ENCODE results near the gene APMAP. TPM values are rescaled to one million over a fixed set of nuclear protein-coding genes. Genes with fewer than 3 reads are reported as not detected.
A peak's percentile ranks its signal among the peaks of the same experiment; 100 is the strongest.
"Not testable (repeated sequence)": the region's sequence is repeated elsewhere in the genome, so short reads cannot be mapped to it uniquely, and the experiment has no call there.

APMAP gene
- total RNA-seq, 2 donors from 2014 or later: 109 to 206 TPM

DNA sequence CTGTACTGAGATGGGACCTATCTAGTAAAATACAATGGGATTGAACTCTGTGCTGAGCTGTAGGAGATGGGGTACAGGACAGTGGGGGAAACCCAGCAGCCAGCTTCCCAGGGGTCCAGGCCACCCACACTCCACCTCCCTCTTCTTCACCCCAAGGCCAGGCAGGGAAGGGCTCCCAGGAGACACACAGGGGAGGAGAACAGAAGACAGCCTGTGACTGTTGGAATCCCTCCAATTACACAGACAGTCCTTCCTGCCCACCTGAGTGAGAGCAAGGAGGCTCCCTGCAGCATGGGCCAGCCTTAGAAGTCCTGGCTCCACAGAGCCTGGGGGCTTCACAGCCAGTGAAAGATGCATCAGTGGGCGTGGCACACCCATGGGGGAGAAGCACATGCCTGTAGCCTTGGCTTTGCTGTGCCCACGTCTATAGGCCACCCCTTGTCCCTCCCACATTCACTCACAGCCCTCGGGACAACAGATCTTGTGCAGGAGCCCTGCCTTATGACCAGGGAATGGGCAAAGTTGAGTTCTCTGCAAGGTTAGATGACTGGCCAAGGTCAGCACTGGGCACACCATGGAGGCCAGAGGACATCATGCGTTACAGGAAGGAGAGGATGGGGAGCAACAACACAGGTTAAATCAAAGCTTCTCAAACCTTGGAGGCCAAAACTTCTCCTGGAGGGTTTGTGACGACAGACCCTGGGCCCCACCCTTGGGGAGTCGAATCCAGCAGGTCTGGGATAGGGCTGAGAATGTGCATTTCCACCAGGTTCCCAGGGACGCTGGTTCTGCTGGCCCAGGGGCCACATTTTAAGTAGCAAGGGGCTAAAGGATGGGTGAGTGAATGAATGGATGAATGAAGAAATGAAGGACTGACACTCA lies 55.8 kb downstream of the APMAP start:
- peak overlapping the region in 1 of 2 donors; percentile 7 for H3K27ac Mint-ChIP-seq
- DNase-seq (ENCODE audit: low spot score): no peak
- ATAC-seq: no peak

DNA sequence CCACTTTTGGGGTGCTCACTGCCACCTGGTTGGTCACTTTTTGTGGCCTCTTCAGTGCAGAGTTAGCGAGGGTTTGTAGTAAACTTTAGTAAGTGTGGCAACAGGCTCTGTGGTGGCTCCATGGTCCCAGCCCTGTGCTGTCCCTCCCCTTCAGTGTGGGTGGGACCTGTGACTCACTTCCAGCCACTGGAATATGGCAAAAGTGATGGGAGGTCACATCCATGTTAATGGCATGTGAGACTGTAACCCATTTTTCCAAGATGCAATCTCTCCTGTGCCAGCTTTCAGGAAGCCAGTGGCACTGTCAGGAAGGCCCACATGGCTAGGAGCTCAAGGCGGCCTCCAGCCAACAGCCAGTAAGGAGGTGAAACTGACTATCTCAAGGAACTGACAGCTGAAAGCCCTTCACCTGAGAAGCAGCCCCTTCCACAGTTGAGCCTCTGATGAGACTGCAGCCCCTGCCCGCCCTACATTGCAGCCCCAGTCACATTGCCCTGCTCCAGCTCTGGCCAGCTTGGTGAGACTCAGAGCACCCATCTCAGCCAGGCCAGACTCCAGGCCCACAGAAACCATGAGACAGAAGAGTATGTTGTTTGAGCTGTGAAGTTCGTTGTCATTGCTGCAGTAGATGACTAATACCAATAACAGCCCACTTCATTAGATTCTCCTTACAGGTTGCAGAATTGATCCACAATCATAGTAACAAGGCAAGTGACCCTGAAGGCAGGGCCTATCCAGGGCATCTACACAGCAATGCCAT lies 56.6 kb downstream of the APMAP start:
- no peaks in the 10 kb centered on the region for H3K27me3 Mint-ChIP-seq
- no peak for DNase-seq (ENCODE audit: low spot score)
- H3K9me3 Mint-ChIP-seq: peaks cover 8% of the 10 kb centered on the region

More for the DNA sequence above, 55.8 kb downstream of the APMAP start:
- Mint-ChIP-seq H3K4me3 (no peak overlapping the region), H3K4me1 (ENCODE audit: low read depth in 2 of 2) (peaks cover 33 to 40% of the 10 kb centered on the region in 2 donors), H3K36me3 (peaks cover 9% of the 10 kb centered on the region), H3K9me3 (peaks cover 8% of the 10 kb centered on the region), H3K27me3 (no peaks in the 10 kb centered on the region)

DNA sequence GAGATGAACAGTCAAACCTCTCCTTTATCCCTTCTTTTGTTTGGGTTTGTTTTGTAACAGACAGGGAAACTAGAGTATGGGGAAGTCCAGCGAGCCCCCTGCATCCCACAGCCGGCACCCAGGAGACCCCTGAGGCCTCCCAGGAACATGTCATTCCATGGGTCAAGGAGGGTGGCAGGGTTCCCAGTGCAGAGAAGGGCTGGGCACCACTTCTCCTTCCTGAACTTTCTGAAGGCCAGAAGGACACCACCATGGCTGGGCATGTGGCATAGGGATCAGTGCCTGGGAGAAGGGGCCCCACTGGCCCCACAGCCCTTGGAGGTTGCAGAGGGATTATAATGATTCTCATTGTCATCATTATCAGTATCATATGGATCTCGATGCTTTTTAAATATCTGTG lies 57.4 kb downstream of the APMAP start:
- Mint-ChIP-seq H3K4me1 (ENCODE audit: low read depth in 2 of 2) (peaks cover 44 to 57% of the 10 kb centered on the region in 2 donors), H3K4me3 (no peak overlapping the region), H3K27me3 (no peaks in the 10 kb centered on the region), H3K27ac (no peak overlapping the region), H3K36me3 (peaks cover 4% of the 10 kb centered on the region), H3K9me3 (peaks cover 5% of the 10 kb centered on the region)
- no peak for ATAC-seq
- DNase-seq (ENCODE audit: low spot score): no peak

More for the DNA sequence above, 56.6 kb downstream of the APMAP start:
- ATAC-seq: peak; percentile 51 to 81
- Mint-ChIP-seq H3K36me3 (peaks cover 9% of the 10 kb centered on the region), H3K4me3 (no peak overlapping the region), H3K27ac (peak overlapping the region in 1 of 2 donors; percentile 7), H3K4me1 (ENCODE audit: low read depth in 2 of 2) (peaks cover 40 to 48% of the 10 kb centered on the region in 2 donors)

DNA sequence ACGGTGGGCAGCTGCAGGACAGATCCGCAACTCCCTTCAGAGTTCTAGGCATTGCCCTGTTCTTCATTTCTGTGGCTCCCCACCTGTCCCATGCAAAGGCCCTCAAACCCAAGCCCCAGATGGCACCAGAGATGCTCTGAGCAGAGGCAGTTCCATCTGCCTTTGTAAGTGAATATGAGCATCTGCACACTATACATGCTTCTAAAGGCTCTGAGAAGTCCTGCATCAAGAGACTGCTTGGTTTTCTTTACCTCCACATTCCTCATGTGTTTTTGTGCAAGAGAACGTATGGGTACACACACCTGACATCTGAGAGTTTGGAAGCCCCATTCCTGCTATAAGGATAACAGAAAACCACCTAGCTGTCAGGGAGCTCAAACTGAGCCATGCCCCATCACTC lies 57.8 kb downstream of the APMAP start:
- H3K4me1 Mint-ChIP-seq (ENCODE audit: low read depth in 2 of 2): peaks cover 48 to 61% of the 10 kb centered on the region in 2 donors
- H3K4me3 Mint-ChIP-seq: no peak overlapping the region
- H3K27ac Mint-ChIP-seq: no peak overlapping the region
- no peaks in the 10 kb centered on the region for H3K27me3 Mint-ChIP-seq
- ATAC-seq: no peak
- peaks cover 5% of the 10 kb centered on the region for H3K9me3 Mint-ChIP-seq
- H3K36me3 Mint-ChIP-seq: peaks cover 4% of the 10 kb centered on the region
- no peak for DNase-seq (ENCODE audit: low spot score)

DNA sequence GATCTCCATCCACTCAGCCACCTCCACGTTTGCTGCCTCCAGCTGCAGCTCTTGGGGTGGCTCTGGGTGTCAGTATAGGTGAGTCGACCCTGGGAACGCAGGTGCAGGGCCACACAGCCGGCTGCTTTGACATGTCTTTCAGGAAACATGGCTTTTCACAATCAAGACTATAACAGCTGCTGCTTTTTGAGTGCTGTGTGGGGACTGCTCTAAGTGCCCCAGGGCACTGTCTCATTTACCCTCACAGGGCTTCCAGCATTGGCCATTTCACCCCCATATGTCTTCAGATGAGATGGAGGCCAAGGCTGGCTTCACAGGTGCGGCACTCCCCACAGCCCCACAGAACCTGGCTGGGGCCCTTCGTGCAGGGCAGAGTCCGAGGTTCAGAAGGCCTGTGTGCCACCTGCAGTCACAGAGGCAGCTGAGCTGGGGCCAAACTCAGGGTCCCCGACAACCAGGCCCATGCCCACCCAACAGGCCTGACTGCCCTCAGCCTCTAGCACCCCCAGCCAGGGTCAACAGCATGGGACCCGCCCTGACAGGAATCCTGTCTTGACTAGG lies 58.4 kb downstream of the APMAP start:
- Mint-ChIP-seq H3K4me3 (no peak overlapping the region), H3K27me3 (no peaks in the 10 kb centered on the region), H3K27ac (peak overlapping the region in 1 of 2 donors; percentile 96), H3K4me1 (ENCODE audit: low read depth in 2 of 2) (peaks cover 49 to 63% of the 10 kb centered on the region in 2 donors), H3K36me3 (peaks cover 4% of the 10 kb centered on the region), H3K9me3 (peaks cover 5% of the 10 kb centered on the region)
- no peak for ATAC-seq
- no peak for DNase-seq (ENCODE audit: low spot score)

DNA sequence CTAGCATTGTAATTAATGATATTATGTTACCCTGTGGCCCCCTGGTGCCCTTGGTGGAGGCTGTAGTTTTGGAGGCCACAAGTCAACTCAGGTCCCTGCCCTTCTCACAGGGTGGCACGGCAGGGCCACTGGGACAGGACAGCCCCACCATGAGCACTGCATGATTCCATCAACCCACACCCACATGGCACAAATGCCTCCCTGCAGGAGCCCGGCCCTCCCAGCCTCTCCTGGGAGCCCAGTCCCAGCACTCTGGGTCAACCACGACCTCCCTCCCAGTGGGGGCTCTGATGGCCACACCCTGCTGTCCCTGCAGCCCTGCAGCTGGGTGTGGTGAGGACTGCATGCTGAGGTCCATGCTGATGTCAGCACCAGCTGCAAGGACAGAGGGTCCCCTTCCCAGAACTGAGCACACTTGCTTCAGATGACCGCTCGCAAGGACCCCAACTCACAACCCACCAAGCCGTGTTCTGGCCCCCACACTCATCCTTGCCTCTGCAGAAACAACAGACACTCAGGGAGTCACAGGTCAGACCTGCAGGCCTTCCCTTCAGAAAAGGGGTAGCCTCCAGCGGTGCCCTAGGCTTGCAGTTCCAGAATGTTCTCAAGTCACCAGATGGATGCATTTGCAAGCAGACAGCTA lies 59.2 kb downstream of the APMAP start:
- no peaks in the 10 kb centered on the region for H3K27me3 Mint-ChIP-seq
- ATAC-seq (no peak), DNase-seq (ENCODE audit: low spot score) (no peak)
- peak overlapping the region; percentile 94 to 96 for H3K27ac Mint-ChIP-seq
- peaks cover 5% of the 10 kb centered on the region for H3K9me3 Mint-ChIP-seq
- H3K36me3 Mint-ChIP-seq: peaks cover 4% of the 10 kb centered on the region
- peaks cover 49 to 62% of the 10 kb centered on the region in 2 donors for H3K4me1 Mint-ChIP-seq (ENCODE audit: low read depth in 2 of 2)
- H3K4me3 Mint-ChIP-seq: no peak overlapping the region

DNA sequence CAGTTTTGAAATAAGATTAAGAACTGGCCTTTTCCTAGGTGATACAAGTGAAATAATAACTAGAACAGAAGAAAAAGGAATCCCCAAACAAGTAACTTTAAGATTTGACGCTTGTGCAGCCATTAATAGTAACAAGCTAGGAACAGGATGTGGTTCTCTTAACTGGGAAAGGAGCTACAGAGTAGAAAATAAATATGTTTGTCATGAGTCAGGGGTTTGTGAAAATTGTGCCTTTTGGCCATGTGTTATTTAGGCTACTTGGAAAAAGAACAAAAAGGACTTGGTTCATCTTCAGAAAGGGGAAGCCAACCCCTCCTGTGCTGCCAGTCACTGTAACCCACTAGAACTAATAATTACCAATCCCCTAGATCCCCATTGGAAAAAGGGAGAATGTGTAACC lies 60.7 kb downstream of the APMAP start:
- not testable (repeated sequence) for H3K27me3 Mint-ChIP-seq
- peak overlapping the region; percentile 94 to 96 for H3K27ac Mint-ChIP-seq

DNA sequence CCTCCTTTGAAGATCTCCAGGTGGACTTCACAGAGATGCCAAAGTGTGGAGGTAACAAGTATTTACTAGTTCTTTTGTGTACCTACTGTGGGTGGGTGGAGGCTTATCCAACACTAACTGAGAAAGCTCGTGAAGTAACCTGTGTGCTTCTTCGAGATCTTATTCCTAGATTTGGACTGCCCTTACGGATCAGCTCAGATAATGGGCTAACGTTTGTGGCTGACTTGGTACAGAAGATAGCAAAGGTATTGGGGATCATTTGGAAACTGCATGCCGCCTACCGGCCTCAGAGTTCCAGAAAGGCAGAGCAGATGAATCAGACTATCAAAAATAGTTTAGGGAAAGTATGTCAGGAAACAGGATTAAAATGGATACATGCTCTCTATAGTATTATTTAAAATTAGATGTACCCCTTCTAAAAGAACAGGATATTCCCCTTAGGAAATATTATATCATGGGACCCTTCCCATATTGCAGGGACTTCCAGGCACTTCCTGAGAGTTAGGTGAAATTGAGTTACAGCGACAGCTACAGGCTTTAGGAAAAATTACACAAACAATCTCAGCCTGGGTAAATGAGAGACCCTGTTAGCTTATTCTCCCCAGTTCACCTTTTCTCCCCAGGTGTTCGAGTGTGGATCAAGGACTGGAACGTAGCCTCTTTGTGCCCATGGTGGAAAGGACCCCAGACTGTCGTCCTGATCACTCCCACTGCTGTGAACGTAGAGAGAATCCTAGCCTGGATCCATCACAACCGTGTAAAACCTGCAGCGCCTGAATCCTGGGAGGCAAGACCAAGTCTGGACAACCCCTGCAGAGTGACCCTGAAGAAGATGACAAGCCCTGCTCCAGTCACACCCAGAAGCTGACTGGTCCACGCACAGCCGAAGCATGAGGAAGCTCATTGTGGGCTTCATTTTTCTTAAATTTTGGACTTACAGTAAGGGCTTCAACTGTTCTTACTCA lies 61.5 kb downstream of the APMAP start:
- H3K4me3 Mint-ChIP-seq: peak overlapping the region; percentile 76
- not testable (repeated sequence) for H3K36me3 Mint-ChIP-seq

More for the DNA sequence above, 60.7 kb downstream of the APMAP start:
- not testable (repeated sequence) for H3K36me3 Mint-ChIP-seq; DNase-seq (ENCODE audit: low spot score); H3K9me3 Mint-ChIP-seq; ATAC-seq
- peaks cover 41 to 49% of the 10 kb centered on the region in 2 donors for H3K4me1 Mint-ChIP-seq (ENCODE audit: low read depth in 2 of 2)
- peak overlapping the region; percentile 76 for H3K4me3 Mint-ChIP-seq

DNA sequence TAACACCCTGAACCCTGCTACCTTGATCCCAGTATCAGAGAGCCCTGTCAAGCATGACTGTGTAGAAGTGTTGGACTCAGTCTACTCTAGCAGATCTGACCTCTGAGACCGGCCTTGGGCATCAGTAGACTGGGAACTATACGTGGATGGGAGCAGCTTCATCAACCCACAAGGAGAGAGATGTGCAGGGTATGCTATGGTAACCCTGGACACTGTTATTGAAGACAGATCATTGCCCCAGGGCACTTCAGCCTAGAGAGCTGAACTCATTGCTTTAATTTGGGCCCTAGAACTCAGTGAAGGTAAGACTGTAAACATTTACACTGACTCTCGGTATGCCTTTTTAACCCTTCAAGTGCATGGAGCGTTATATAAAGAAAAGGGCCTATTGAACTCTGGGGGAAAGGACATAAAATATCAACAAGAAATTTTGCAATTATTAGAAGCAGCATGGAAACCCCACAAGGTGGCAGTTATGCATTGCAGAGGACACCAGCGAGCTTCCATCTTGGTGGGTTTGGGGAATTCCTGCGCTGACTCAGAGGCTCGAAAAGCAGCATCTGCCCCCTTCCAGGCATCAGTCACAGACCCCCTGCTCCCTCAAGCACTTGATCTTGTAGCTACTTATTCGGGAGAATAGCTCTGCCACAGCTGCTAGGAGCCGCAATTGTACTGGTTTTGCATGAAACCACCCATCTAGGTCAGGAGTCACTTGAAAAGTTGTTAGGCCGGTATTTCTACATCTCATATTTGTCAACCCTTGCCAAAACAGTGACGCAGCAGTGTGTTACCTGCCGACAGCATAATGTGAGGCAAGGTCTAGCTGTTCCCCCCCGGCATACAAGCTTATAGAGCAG lies 62.5 kb downstream of the APMAP start:
- not testable (repeated sequence) for H3K9me3 Mint-ChIP-seq, H3K27me3 Mint-ChIP-seq, H3K36me3 Mint-ChIP-seq
- Mint-ChIP-seq H3K27ac (peak overlapping the region; percentile 94 to 96), H3K4me1 (ENCODE audit: low read depth in 2 of 2) (peaks cover 36% of the 10 kb centered on the region in 2 donors), H3K4me3 (peak overlapping the region; percentile 76)
- peak; percentile 82 for DNase-seq (ENCODE audit: low spot score)
- peak; percentile 64 to 70 for ATAC-seq

More for the DNA sequence above, 61.5 kb downstream of the APMAP start:
- peaks cover 37 to 41% of the 10 kb centered on the region in 2 donors for H3K4me1 Mint-ChIP-seq (ENCODE audit: low read depth in 2 of 2)
- not testable (repeated sequence) for H3K9me3 Mint-ChIP-seq; H3K27me3 Mint-ChIP-seq; ATAC-seq; DNase-seq (ENCODE audit: low spot score)
- peak overlapping the region; percentile 94 to 96 for H3K27ac Mint-ChIP-seq

DNA sequence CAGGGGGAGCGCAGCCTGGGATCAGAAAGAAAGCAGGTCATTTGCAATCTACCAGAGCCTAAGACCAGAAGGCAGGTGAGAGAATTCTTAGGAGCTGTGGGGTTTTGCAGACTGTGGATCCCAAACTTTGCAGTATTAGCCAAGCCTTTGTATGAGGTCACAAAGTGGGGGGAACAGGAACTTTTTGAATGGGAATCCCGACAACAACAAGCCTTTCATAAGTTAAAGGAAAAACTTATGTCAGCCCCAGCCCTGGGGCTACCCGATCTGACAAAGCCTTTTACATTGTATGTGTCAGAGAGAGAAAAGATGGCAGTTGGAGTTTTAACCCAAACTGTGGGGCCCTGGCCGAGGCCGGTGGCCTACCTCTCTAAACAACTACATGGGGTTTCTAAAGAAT lies 63.3 kb downstream of the APMAP start:
- not testable (repeated sequence) for H3K9me3 Mint-ChIP-seq; H3K27me3 Mint-ChIP-seq; DNase-seq (ENCODE audit: low spot score); ATAC-seq; H3K4me3 Mint-ChIP-seq; H3K36me3 Mint-ChIP-seq
- Mint-ChIP-seq H3K27ac (peak overlapping the region; percentile 94 to 96), H3K4me1 (ENCODE audit: low read depth in 2 of 2) (peaks cover 32 to 36% of the 10 kb centered on the region in 2 donors)

DNA sequence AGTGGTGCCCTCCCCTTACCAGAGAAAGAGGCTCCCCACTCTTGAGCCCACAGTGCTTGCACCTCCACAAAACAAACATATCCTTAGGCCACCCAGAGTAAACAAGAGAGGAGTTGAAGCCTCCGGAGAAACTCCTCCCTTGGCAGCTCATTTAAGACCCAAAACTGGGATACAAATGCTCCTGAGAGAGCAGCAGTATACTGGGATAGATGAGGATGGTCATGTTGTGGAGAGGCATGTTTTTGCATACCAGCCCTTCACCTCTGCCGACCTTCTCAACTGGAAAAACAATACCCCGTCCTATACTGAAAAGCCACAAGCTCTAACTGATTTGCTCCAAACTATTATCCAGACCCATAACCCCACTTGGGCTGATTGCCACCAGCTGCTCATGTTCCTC lies 71.8 kb downstream of the APMAP start:
- DNase-seq (ENCODE audit: low spot score); H3K9me3 Mint-ChIP-seq; ATAC-seq; H3K36me3 Mint-ChIP-seq; H3K27me3 Mint-ChIP-seq; H3K4me3 Mint-ChIP-seq: not testable (repeated sequence)
- peaks cover 14 to 24% of the 10 kb centered on the region in 2 donors for H3K4me1 Mint-ChIP-seq (ENCODE audit: low read depth in 2 of 2)
- peak overlapping the region in 1 of 2 donors; percentile 47 for H3K27ac Mint-ChIP-seq

DNA sequence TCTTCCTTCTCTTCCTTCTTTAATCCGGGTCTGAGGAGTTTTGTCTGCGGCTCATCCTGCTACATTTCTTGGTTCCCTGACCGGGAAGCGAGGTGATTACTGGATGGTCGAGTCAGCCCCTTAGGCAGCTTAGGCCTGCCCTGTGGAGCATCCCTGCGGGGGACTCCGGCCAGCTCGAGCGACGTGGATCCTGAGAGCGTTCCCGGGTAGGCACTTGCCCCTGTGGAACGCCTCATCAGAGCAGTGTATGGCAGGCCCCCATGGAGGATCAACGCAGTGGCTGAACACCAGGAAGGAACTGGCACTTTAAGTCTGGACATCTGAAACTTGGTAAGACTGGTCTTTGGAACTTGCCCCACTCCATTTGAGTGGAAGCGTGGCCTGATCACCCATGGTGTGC lies 72.9 kb downstream of the APMAP start:
- Mint-ChIP-seq H3K27ac (peak overlapping the region; percentile 47 to 55), H3K4me3 (peak overlapping the region; percentile 32), H3K4me1 (ENCODE audit: low read depth in 2 of 2) (peaks cover 14 to 24% of the 10 kb centered on the region in 2 donors)
- not testable (repeated sequence) for H3K27me3 Mint-ChIP-seq; ATAC-seq; H3K9me3 Mint-ChIP-seq; DNase-seq (ENCODE audit: low spot score); H3K36me3 Mint-ChIP-seq
